Vagina (tissue), 2 donors: Measurements from ENCODE around the gene PRDM1. TPM values are rescaled to one million over a fixed set of nuclear protein-coding genes. Genes with fewer than 3 reads are reported as not detected.

Experiments
- DNase-seq, 2 donors: peaks; one replicate each; pipeline ENCODE4 v3.0.0-alpha.2; 2017; ENCODE audit errors: extremely low spot score in 2 of 2
- H3K27ac ChIP-seq: fragments of 200-600 bp; sonication (generic); one replicate; pipeline ENCODE4 v1.5.1; 2019
- H3K27me3 ChIP-seq: fragments of 200-600 bp; sonication (generic); one replicate; pipeline ENCODE4 v1.5.1; 2019
- H3K36me3 ChIP-seq, 2 donors: fragments of 200-600 bp; sonication (generic); one replicate each; pipeline ENCODE4 v1.5.1; 2017 to 2019
- H3K4me1 ChIP-seq: fragments of 200-600 bp; sonication (generic); one replicate; pipeline ENCODE4 v1.5.1; 2019
- H3K4me3 ChIP-seq, 2 donors: fragments of 200-600 bp; sonication (generic); 1 replicate in 1 of 2; 2 replicates in 1 of 2; pipeline ENCODE4 v1.5.1; 2016 to 2019
- H3K9me3 ChIP-seq: fragments of 200-600 bp; sonication (generic); one replicate; pipeline ENCODE4 v1.5.1; 2019
- CTCF ChIP-seq, 3 experiments: fragments of 450-650 bp in 2 of 3; fragments of 200-600 bp in 1 of 3; sonication (generic) in 1 of 3; IDR thresholded peaks; one replicate each; pipeline ENCODE4 v1.5.1; 2017 to 2019; ENCODE audit warnings: antibody characterized with exemption in 3 of 3, mild to moderate bottlenecking in 2 of 3, moderate library complexity in 2 of 3
- POLR2A ChIP-seq, 2 donors: fragments of 450-650 bp; IDR thresholded peaks; one replicate each; pipeline ENCODE4 v1.6.1; 2017; ENCODE audit warnings: antibody characterized with exemption in 2 of 2, mild to moderate bottlenecking in 2 of 2, moderate library complexity in 2 of 2
- POLR2AphosphoS5 ChIP-seq, 2 donors: sonication (generic); formaldehyde crosslinking; IDR thresholded peaks; one replicate each; pipeline ENCODE4 v1.9.0; 2017; ENCODE audit warnings: antibody characterized with exemption in 2 of 2, mild to moderate bottlenecking in 2 of 2, low read depth in 1 of 2; ENCODE audit not compliant: insufficient read depth in 1 of 2
- intact Hi-C: fragments of 100-400 bp; cut with DNase I; formaldehyde crosslinking; loops from one replicate; pipeline ENCODE4 v1.15.1; 2023
- total RNA-seq: library from RNA; depleted of rRNA; stranded (reverse); fragments of >200 nt; gene quantifications from one replicate; pipeline ENCODE4 v1.2.3, GENCODE V29; 2016

Gene PRDM1
- total RNA-seq, 1 donor from 2014 or later = 27.0 TPM

DNA sequence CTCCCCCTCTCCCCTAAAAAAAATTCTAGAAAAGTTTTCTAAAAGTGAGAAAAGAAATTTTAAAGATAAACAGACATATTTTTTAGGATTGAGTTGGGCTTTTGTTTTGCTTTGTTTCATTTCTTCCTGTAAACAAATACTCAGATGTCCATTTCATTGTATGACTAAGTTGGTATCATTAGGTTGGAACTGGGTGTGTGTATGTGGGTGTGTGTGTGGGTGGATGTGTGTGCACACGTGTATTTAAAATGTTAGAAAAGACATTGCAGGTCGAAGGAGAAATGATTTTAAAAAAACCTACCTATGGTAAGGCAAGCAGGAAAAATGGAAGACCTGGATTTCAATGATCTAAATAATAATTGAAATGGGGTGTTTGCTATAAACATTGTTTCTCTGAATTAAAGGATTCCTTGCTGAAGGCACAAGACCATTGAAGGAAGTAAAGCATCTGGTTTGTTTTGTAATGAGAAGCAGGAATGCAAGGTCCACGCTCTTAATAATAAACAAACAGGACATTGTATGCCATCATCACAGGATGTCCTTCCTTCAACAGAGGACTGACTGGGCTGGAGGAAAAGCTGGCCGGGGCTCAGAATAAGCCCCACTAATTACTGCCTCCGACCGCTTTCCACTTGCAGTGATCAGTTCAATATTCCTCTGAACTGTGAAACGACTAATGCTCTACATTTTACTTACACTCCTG, 996 bp upstream of the PRDM1 start:
- H3K4me1 ChIP-seq = peaks cover 40% of the 10 kb centered on the region
- intact Hi-C loops = no loop called here

DNA sequence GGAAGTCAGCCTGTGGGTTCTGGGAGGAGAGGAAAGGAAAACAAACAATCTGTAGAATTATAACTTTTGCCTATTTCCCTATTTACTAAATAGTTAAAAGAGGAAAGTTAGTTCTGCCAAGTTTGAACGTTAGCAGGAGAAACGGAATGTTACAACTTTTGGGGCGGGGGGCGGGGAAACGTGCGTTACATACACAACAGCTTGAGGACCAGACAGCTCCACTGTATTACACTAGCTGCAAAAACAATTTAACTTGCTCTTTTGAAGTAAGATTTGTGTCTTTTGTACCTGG, 498 bp upstream of the PRDM1 start:
- H3K36me3 ChIP-seq = no peaks in the 10 kb centered on the region
- intact Hi-C loops = no loop called here
- H3K27ac ChIP-seq = peak overlapping the region; percentile 85
- peaks cover 40% of the 10 kb centered on the region for H3K4me1 ChIP-seq
- H3K27me3 ChIP-seq = no peaks in the 10 kb centered on the region
- H3K4me3 ChIP-seq = peak overlapping the region; percentile 50 to 55
- DNase-seq = no peak
- H3K9me3 ChIP-seq = no peaks in the 10 kb centered on the region
- no peak for TF ChIP-seq POLR2AphosphoS5 (IDR thresholded peaks at IDR 0.05; ENCODE audit: insufficient read depth in 1 of 2, low read depth in 1 of 2)

More for the DNA sequence above, 996 bp upstream of the PRDM1 start:
- DNase-seq = no peak
- no peaks in the 10 kb centered on the region for H3K9me3 ChIP-seq
- peak overlapping the region; percentile 85 for H3K27ac ChIP-seq
- H3K27me3 ChIP-seq = no peaks in the 10 kb centered on the region
- peak overlapping the region; percentile 50 to 55 for H3K4me3 ChIP-seq
- TF ChIP-seq POLR2AphosphoS5 (IDR thresholded peaks at IDR 0.05; ENCODE audit: insufficient read depth in 1 of 2, low read depth in 1 of 2) (no peak), CTCF (IDR thresholded peaks at IDR 0.05) (no peak), POLR2A (IDR thresholded peaks at IDR 0.05) (no peak)
- H3K36me3 ChIP-seq = no peaks in the 10 kb centered on the region

DNA sequence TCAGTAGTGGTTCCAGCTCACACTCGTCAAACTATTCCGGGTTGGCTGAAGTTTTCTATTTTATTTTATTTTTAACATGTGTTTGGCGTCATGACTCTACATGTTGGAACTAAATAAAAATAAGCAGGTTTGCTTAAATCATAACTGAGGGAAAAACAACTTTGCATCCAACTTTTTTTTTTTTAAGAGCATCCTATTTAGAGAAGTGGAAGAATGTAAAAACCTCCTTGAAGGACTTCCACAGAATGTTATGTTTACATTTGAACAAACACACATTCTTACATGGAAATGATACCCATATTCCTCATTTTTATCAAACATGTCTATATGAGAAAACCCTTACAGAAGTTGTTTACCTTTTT, 659 bp downstream of the PRDM1 start:
- Histone ChIP-seq H3K4me3 (peak overlapping the region; percentile 50 to 55), H3K27me3 (no peaks in the 10 kb centered on the region), H3K27ac (peak overlapping the region; percentile 85), H3K9me3 (no peaks in the 10 kb centered on the region), H3K36me3 (no peaks in the 10 kb centered on the region), H3K4me1 (peaks cover 40% of the 10 kb centered on the region)
- intact Hi-C loops = no loop called here
- TF ChIP-seq CTCF (IDR thresholded peaks at IDR 0.05) (no peak), POLR2AphosphoS5 (IDR thresholded peaks at IDR 0.05; ENCODE audit: insufficient read depth in 1 of 2, low read depth in 1 of 2) (no peak), POLR2A (IDR thresholded peaks at IDR 0.05) (no peak)
- no peak for DNase-seq

DNA sequence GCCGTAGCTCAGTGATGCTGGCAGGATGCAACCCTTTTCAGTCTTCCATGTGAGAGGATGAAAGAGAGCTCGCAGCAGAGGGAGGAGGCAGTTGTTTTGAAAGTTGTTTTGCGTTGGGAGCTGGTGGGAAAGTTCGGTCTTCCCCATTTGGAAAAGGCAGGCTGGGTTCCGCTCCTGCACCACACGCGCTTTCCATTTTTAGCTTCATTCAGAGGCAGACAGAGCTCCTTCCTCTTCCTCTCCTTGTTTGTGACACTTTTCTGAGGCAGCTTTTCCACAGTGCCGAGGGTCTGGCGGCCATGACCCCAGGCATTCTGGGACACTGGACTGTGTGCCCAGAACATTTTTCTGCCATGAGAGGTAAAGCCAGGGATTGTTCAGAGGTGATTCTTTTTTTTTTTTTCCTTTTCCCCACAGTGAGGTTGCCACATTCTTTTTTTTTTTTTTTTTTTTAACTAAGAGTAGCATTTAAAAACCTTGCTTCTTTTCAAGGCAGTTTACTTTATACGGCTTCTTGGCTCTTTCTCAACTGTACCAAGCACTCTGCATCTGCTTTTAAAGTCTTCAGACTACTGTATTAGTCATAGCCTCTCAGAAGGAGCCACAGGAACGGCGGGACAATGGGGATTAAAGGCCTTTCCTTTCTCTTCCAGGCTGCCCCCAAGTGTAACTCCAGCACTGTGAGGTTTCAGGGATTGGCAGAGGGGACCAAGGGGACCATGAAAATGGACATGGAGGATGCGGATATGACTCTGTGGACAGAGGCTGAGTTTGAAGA, 1.6 kb downstream of the PRDM1 start:
- Histone ChIP-seq H3K4me1 (peaks cover 42% of the 10 kb centered on the region), H3K27me3 (no peaks in the 10 kb centered on the region), H3K4me3 (peak overlapping the region; percentile 50 to 55), H3K27ac (peak overlapping the region; percentile 85), H3K9me3 (no peaks in the 10 kb centered on the region), H3K36me3 (no peaks in the 10 kb centered on the region)
- no peak for DNase-seq
- TF ChIP-seq CTCF (IDR thresholded peaks at IDR 0.05) = no peak
- peak in 1 of 2 donors; percentile 12 for TF ChIP-seq POLR2A (IDR thresholded peaks at IDR 0.05)
- peak; percentile 19 to 47 for TF ChIP-seq POLR2AphosphoS5 (IDR thresholded peaks at IDR 0.05; ENCODE audit: insufficient read depth in 1 of 2, low read depth in 1 of 2)
- intact Hi-C loops = no loop called here

- Histone ChIP-seq H3K9me3 (no peaks in the 10 kb centered on the region), H3K36me3 (no peaks in the 10 kb centered on the region), H3K4me3 (peak overlapping the region; percentile 50 to 55), H3K27ac (peak overlapping the region; percentile 85), H3K4me1 (peaks cover 44% of the 10 kb centered on the region), H3K27me3 (no peaks in the 10 kb centered on the region)
- no peak for DNase-seq
- TF ChIP-seq POLR2AphosphoS5 (IDR thresholded peaks at IDR 0.05; ENCODE audit: insufficient read depth in 1 of 2, low read depth in 1 of 2) (no peak), POLR2A (IDR thresholded peaks at IDR 0.05) (no peak), CTCF (IDR thresholded peaks at IDR 0.05) (no peak)
- intact Hi-C loops = no loop called here
These were observed 3.9 kb downstream of the PRDM1 start for GRCh38 chr6:106090001-106090400.
